Measurements from ENCODE around the gene DCAF15.
A peak's percentile ranks its signal among the peaks of the same experiment; 100 is the strongest.

The DCAF15 gene

DNA sequence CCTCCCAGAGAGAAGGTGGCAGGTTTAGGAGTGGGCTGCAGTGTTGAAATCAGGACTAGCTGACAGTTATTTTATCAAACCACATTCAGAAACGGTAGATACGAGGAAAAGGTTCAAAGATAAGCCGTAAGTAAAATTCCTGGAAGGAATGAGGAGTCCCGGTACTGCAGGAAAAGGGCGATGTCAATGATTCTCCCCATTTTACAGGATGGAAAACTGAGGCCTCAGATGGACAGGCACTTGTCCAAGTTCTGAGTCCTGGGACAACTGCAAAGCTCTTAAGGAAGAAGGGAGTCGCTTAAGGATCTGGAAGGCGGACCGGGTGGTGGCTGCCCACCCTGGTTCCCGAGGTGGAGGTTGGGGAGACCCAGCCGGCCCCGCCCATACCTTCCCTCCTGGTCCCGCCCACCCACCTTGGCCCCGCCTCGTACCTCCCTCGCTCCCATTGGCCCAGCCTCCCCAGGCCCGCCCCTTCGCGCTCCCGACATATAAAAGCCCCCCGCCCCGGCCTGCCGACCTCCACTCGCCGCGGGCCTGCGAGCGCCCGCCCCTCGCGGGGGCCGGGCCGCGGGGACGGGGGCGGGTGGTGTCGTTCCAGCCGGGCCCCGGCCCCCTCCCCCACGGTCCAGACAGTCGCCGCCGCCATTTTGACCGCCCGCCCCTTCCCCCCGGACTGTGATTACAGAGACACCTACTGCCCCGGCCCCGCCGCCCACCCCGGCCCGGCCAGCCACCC, 53.2 kb downstream of the DCAF15 start:
- peak overlapping the region; percentile 70 for H3K4me3 ChIP-seq (ENCODE audit: low read depth, low read length)
- no peak for TF ChIP-seq MYC (IDR thresholded peaks at IDR 0.05; ENCODE audit: low read depth, low read length)
- peak; percentile 29 for TF ChIP-seq POLR2A (IDR thresholded peaks at IDR 0.05; ENCODE audit: extremely low read depth, insufficient read length)
- TF ChIP-seq, protein P1, sequence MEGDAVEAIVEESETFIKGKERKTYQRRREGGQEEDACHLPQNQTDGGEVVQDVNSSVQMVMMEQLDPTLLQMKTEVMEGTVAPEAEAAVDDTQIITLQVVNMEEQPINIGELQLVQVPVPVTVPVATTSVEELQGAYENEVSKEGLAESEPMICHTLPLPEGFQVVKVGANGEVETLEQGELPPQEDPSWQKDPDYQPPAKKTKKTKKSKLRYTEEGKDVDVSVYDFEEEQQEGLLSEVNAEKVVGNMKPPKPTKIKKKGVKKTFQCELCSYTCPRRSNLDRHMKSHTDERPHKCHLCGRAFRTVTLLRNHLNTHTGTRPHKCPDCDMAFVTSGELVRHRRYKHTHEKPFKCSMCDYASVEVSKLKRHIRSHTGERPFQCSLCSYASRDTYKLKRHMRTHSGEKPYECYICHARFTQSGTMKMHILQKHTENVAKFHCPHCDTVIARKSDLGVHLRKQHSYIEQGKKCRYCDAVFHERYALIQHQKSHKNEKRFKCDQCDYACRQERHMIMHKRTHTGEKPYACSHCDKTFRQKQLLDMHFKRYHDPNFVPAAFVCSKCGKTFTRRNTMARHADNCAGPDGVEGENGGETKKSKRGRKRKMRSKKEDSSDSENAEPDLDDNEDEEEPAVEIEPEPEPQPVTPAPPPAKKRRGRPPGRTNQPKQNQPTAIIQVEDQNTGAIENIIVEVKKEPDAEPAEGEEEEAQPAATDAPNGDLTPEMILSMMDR (IDR thresholded peaks at IDR 0.05; ENCODE audit: low read depth, low read length) = no peak
- DNase-seq (ENCODE audit: low read depth) = peak; percentile 89

DNA sequence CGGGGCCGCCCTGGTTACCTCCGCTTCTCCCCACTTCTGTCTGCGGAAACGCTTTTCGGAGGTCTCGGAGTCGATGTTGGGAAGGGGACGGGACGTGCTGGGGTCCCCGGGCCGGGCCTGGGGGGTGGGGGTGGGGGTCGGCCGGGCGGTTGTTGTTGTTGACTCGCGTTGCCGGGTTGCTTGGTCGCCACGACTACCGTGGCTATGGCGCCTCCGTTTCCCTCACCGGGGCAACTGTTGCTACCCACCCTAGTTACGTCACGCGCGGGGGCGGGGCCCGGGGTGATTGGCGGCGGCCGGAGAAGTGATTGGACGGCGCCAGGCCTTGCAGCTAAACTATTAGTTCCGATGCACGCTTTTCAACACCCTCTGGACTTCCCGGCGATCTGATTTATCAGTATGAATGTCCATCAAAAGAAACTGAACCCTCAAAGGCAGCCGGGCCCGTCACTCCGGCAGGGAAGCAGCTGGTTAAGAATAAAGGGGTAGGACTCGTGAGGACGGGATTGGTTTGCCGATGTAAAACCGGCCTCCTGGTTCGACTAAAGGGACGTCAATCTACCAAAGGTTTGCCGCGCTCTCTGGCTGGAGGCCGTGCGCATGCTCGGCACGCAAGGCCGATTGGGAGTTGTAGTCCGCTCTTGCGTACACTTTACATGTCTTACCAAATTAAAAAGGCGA, 53.9 kb downstream of the DCAF15 start, which contains the start of gene RFX1:
RFX1 (minus strand) TSS at position 236 of the 681 bp plus-strand sequence. CDS start 12,477 bp downstream, outside the sequence.
- peak within 1 kb of the TSS; percentile 70 for H3K4me3 ChIP-seq (ENCODE audit: low read depth, low read length)
- TF ChIP-seq MYC (IDR thresholded peaks at IDR 0.05; ENCODE audit: low read depth, low read length) = no peak
- TF ChIP-seq, protein P1 (IDR thresholded peaks at IDR 0.05; ENCODE audit: low read depth, low read length) = no peak
- no peak for TF ChIP-seq POLR2A (IDR thresholded peaks at IDR 0.05; ENCODE audit: extremely low read depth, insufficient read length)
- TF ChIP-seq, protein P2, sequence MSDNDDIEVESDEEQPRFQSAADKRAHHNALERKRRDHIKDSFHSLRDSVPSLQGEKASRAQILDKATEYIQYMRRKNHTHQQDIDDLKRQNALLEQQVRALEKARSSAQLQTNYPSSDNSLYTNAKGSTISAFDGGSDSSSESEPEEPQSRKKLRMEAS (IDR thresholded peaks at IDR 0.05; ENCODE audit: low read depth, low read length) = no peak
- peak; percentile 99 for DNase-seq (ENCODE audit: low read depth)

DNA sequence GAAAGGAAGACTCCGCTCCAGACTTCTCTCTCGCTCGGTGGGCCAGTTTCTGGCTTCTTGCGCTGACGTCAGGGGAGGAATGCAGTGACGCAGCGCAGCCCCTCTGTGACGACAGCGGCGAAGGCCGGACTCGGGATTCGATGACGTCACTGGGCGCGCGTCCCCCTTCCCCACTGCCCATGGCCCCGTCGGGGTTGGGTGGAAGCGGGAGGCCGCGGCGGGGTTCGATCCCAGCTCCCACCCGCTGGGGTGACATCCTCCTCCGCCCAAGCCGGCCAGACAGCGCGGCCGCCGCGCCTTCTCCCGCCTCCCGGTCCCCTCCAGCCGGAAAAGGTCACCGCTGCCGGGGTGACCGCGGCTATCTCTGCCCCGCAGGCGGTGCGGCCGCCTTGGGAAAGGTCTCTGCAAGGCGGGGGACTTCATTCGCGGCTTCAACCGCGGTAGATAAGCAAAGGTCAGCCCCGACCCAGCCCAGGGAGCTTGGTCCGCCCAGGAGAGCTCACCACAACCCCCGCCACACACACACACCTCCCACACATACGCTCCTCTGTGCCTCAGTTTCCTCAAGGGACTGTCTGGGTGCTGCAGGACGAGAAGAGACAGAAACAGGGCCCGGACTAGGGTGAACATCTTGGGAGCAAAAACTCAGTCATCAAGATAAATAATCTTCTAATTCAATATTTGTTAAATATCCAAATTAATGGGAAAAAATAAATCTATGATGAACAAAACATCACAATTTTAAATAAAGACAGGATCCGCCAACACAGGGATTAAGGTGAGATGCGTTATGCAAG, 54.7 kb downstream of the DCAF15 start:
- no peak for DNase-seq (ENCODE audit: low read depth)
- peak overlapping the region; percentile 70 for H3K4me3 ChIP-seq (ENCODE audit: low read depth, low read length)
- TF ChIP-seq MYC (IDR thresholded peaks at IDR 0.05; ENCODE audit: low read depth, low read length) (peak; percentile 74), POLR2A (IDR thresholded peaks at IDR 0.05; ENCODE audit: extremely low read depth, insufficient read length) (peak; percentile 69)
- TF ChIP-seq, protein P2 (IDR thresholded peaks at IDR 0.05; ENCODE audit: low read depth, low read length) = peak; percentile 45; the same call in 1 of the 2 replicates
- TF ChIP-seq, protein P1 (IDR thresholded peaks at IDR 0.05; ENCODE audit: low read depth, low read length) = no peak

Data from NB4 (cell line).